Testis (tissue), 3 donors: ENCODE results near the gene TMEM234. TPM values are rescaled to one million over a fixed set of nuclear protein-coding genes. Genes with fewer than 3 reads are reported as not detected.

Source experiments
- DNase-seq: peaks from one replicate; pipeline ENCODE4 v3.0.0-alpha.2; 2019
- H3K27ac ChIP-seq, 2 donors: fragments of 200-600 bp; sonication (generic); one replicate each; pipeline ENCODE4 v1.5.1; 2019
- H3K27me3 ChIP-seq: fragments of 200-600 bp; sonication (generic); one replicate; pipeline ENCODE4 v1.5.1; 2019
- H3K36me3 ChIP-seq: fragments of 200-600 bp; sonication (generic); one replicate; pipeline ENCODE4 v1.5.1; 2017; ENCODE audit warnings: low read depth; ENCODE audit errors: missing control alignments
- H3K4me1 ChIP-seq: fragments of 200-600 bp; sonication (generic); one replicate; pipeline ENCODE4 v1.5.1; 2019
- H3K4me3 ChIP-seq, 2 donors: fragments of 200-600 bp; sonication (generic); one replicate each; pipeline ENCODE4 v1.5.1; 2017 to 2019
- H3K9me3 ChIP-seq: fragments of 200-600 bp; sonication (generic); one replicate; pipeline ENCODE4 v1.5.1; 2017
- POLR2A ChIP-seq: fragments of 450-650 bp; IDR thresholded peaks from one replicate; pipeline ENCODE4 v1.6.1; 2017; ENCODE audit warnings: antibody characterized with exemption, mild to moderate bottlenecking, moderate library complexity
- WGBS, 2 donors: methylation state at CpG; one replicate each; pipeline ENCODE4 v1.1.5; 2018; 5-methylcytosine and 5-hydroxymethylcytosine counted together
- intact Hi-C: fragments of 100-400 bp; cut with DNase I; formaldehyde crosslinking; loops from one replicate; pipeline ENCODE4 v1.15.1; 2023; ENCODE audit warnings: low total_unique reads
- polyA plus RNA-seq: library from polyadenylated mRNA; stranded (reverse); fragments of 350-450 nt; fragmentation: Illumina TruSeq; extraction: RNeasy Lipid Tissue Mini Kit (QIAGEN cat#74804); gene quantifications from one replicate; pipeline ENCODE4 v1.2.3, GENCODE V29; 2014; ENCODE audit warnings: low read depth, low replicate concordance; ENCODE audit not compliant: insufficient read depth
- total RNA-seq, 2 donors: library from RNA; depleted of rRNA; stranded (reverse); fragments of >200 nt; gene quantifications; one replicate each; pipeline ENCODE4 v1.2.3, GENCODE V29; 2016
- TF ChIP-seq, protein P1 (sequence below), 3 experiments: fragments of 450-650 bp in 2 of 3; fragments of 200-600 bp in 1 of 3; sonication (generic) in 1 of 3; IDR thresholded peaks; one replicate each; pipeline ENCODE4 v1.5.1; 2016 to 2019; ENCODE audit warnings: antibody characterized with exemption in 3 of 3, mild to moderate bottlenecking in 2 of 3, moderate library complexity in 1 of 3

The TMEM234 gene
- total and polyA plus RNA-seq, 3 donors from 2014 or later: 31.8 to 58.3 (median 35.9) TPM

DNA sequence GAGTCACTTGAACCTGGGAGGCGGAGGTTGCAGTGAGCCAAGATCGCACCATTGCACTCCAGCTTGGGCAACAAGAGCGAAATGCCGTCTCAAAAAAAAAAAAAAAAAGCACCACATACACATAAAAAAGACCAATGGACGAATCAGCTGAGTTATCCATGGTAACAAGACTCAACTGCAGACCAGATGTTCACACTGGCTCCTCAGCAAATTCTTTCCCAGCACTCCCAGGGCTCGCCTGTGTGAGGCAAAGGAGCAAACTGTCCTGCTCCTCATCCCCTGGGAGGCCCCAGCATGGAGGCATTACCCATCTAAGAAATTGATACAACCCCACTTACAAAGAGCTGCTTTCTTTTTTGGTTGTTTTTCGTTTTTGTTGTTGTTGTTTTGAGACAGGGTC lies 3.1 kb downstream of the TMEM234 start:
- Histone ChIP-seq H3K4me1 (peaks cover 33% of the 10 kb centered on the region), H3K9me3 (no peaks in the 10 kb centered on the region), H3K27ac (peak overlapping the region in 1 of 2 donors; percentile 12), H3K27me3 (no peaks in the 10 kb centered on the region), H3K4me3 (no peak overlapping the region), H3K36me3 (no peaks in the 10 kb centered on the region)
- intact Hi-C loops: no loop called here
- DNase-seq: no peak
- TF ChIP-seq POLR2A: no peak
- TF ChIP-seq, protein P1, sequence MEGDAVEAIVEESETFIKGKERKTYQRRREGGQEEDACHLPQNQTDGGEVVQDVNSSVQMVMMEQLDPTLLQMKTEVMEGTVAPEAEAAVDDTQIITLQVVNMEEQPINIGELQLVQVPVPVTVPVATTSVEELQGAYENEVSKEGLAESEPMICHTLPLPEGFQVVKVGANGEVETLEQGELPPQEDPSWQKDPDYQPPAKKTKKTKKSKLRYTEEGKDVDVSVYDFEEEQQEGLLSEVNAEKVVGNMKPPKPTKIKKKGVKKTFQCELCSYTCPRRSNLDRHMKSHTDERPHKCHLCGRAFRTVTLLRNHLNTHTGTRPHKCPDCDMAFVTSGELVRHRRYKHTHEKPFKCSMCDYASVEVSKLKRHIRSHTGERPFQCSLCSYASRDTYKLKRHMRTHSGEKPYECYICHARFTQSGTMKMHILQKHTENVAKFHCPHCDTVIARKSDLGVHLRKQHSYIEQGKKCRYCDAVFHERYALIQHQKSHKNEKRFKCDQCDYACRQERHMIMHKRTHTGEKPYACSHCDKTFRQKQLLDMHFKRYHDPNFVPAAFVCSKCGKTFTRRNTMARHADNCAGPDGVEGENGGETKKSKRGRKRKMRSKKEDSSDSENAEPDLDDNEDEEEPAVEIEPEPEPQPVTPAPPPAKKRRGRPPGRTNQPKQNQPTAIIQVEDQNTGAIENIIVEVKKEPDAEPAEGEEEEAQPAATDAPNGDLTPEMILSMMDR (IDR thresholded peaks at IDR 0.05): no peak
- 64 to 72% methylated on average over 7 of the region's 7 CpGs for WGBS, 2 donors

DNA sequence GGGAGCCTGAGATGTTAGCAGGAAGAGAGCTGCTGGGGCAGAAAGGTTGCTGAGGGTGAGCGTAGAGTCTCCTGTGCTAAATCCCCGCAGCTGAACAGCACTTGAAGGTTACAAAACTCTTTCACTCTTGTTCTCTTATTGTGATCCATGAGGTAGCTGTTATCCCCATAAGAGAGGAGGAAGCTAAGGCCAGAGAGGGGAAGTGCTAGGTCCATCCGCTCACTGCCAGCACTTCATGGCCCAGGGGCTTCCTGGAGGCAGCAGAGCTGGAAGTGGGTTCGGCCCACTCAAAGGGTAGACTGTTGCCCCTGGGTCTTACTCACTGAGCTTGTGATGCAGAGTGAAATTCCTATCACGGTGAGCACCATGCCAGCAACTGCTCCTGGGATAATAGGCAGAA lies 5.6 kb downstream of the TMEM234 start:
- no peaks in the 10 kb centered on the region for H3K36me3 ChIP-seq
- H3K27me3 ChIP-seq: no peaks in the 10 kb centered on the region
- DNase-seq: no peak
- WGBS, 2 donors: 91 to 94% methylated on average over 5 of the region's 5 CpGs
- H3K4me3 ChIP-seq: no peak overlapping the region
- peaks cover 25% of the 10 kb centered on the region for H3K4me1 ChIP-seq
- no peak for TF ChIP-seq POLR2A
- TF ChIP-seq, protein P1 (IDR thresholded peaks at IDR 0.05): no peak
- H3K27ac ChIP-seq: no peak overlapping the region
- no peaks in the 10 kb centered on the region for H3K9me3 ChIP-seq
- intact Hi-C loops: no loop called here

DNA sequence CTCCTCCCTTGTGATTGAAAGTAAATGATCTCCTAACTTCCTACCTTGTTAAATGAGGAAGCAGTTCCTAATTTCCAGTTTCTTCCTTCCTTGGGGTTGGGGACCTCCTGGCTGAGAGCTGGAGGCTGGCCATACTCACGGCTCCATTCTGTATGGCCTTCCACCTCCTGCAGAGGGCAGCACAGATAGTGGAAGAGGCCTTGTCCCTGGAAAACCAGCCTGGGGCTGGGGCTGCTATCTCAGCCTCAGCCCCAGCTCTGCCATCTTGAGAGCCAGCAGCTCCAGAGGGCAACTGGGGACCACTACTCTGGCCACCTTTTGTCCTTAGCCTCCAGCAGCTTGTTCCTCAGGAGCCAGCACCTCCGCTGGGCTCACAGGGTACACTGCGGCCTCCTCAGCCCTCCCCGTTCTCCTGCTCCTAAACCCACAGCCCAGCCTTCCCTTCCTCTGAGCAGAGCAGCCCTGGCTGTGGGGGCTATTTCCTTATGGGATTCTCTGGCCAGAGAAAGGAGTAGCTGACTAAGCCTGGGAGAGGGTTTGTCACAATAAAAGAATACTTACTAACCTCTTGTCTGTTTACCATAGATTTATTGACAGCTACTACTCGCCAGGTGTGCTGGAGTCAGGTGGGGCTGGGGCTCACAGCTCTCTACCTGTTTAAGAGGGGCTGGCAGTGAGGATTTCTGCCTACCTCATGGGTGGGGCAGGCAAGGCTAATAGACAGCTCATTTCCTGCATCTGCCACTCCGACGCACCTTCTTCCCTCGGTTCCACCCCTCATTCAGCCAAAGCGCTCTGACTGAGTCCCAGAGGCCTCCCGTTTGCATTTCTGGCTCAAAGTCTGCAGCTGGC lies 6.3 kb downstream of the TMEM234 start:
- Histone ChIP-seq H3K36me3 (no peaks in the 10 kb centered on the region), H3K27me3 (no peaks in the 10 kb centered on the region), H3K4me3 (no peak overlapping the region), H3K9me3 (no peaks in the 10 kb centered on the region), H3K27ac (peak overlapping the region; percentile 12 to 36), H3K4me1 (peaks cover 18% of the 10 kb centered on the region)
- peak; percentile 82 for DNase-seq
- TF ChIP-seq, protein P1 (IDR thresholded peaks at IDR 0.05): peak; percentile 61 to 72 (median 65)
- no peak for TF ChIP-seq POLR2A
- WGBS, 2 donors: 81 to 89% methylated on average over 9 to 10 of the region's 10 CpGs
- intact Hi-C loops: no loop called here

DNA sequence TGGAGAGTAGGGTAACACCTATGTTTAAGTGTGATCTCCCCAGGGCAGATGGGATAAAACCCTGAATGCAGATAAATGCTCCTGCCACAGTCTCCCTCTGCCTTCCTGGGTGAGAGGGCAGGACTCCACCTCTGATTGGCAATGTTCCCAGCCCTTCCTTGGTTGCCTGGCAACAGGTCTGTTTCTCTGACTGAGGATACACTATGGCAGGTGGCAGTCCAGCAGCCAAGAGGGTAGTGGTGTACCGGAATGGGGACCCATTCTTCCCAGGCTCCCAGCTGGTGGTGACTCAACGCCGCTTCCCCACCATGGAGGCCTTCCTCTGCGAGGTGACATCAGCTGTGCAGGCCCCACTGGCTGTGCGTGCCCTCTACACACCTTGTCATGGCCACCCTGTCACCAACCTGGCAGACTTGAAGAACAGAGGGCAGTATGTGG lies 13.2 kb downstream of the TMEM234 start, which contains the start of gene DCDC2B:
TSS of gene DCDC2B (plus strand) at position 199 of the 438 bp plus-strand sequence. CDS start at position 204, 5 bp downstream.
- H3K4me1 ChIP-seq: peaks cover 25% of the 10 kb centered on the region
- 89 to 90% methylated on average over 4 to 5 of the region's 5 CpGs for WGBS, 2 donors
- TF ChIP-seq, protein P1 (IDR thresholded peaks at IDR 0.05): no peak
- no peak for TF ChIP-seq POLR2A
- no peaks in the 10 kb centered on the region for H3K36me3 ChIP-seq
- H3K4me3 ChIP-seq: no peak within 1 kb of the TSS
- intact Hi-C loops: no loop called here
- no peak within 1 kb of the TSS for H3K27ac ChIP-seq
- DNase-seq: peak; percentile 64
- no peaks in the 10 kb centered on the region for H3K9me3 ChIP-seq
- H3K27me3 ChIP-seq: no peaks in the 10 kb centered on the region
